GM12874 (cell line): Measurements from ENCODE around the gene KIF1C.

Experiments
- CTCF ChIP-seq: IDR thresholded peaks from 2 replicates; pipeline ENCODE4 v1.5.1; 2011; ENCODE audit warnings: low read depth, mild to moderate bottlenecking, control low read depth, low read length, moderate library complexity; ENCODE audit not compliant: insufficient read depth

KIF1C gene

GRCh38 chr17:4965311-4965986 lies 32.3 kb upstream of the KIF1C start:
- TF ChIP-seq CTCF: no peak

- no peak for TF ChIP-seq CTCF
Measured at GRCh38 chr17:4966844-4967538, 30.8 kb upstream of the KIF1C start.

GRCh38 chr17:4967539-4968485 lies 29.9 kb upstream of the KIF1C start, which contains the start of gene SPAG7:
SPAG7 (minus strand) TSS chr17:4967817; CDS start chr17:4967804, 13 bp downstream.
- no peak for TF ChIP-seq CTCF

- TF ChIP-seq CTCF: no peak
Measured at GRCh38 chr17:4968486-4969046, 29.2 kb upstream of the KIF1C start.

- TF ChIP-seq CTCF: no peak
Measured at GRCh38 chr17:4969047-4969550, 28.7 kb upstream of the KIF1C start.

GRCh38 chr17:4969551-4970173 lies 28.1 kb upstream of the KIF1C start:
- no peak for TF ChIP-seq CTCF
